ENCODE measurements around the gene CORT.

GRCh38 chr1:10438677-10439163 lies 11.1 kb upstream of the CORT start:
- no peak for TF ChIP-seq CTCF (IDR thresholded peaks at IDR 0.05)
- no peak for TF ChIP-seq POLR2A (IDR thresholded peaks at IDR 0.05)
